GM23248 (cell line): ENCODE data around the gene GABBR1. TPM values are rescaled to one million over a fixed set of nuclear protein-coding genes. Genes with fewer than 3 reads are reported as not detected.
"Not testable (repeated sequence)": the region's sequence is repeated elsewhere in the genome, so short reads cannot be mapped to it uniquely, and the experiment has no call there.

Experiments used
- DNase-seq: peaks from one replicate; pipeline ENCODE4 v3.0.0-alpha.2; 2015
- H2AFZ ChIP-seq: fragments of 200-600 bp; sonication (generic); 2 replicates; pipeline ENCODE4 v1.6.1; 2016; ENCODE audit warnings: antibody characterized with exemption
- H3F3A ChIP-seq: fragments of 200-600 bp; sonication (generic); 2 replicates; pipeline ENCODE4 v1.6.1; 2016; ENCODE audit warnings: mild to moderate bottlenecking, antibody characterized with exemption, mixed run types; ENCODE audit not compliant: insufficient read depth
- H3K27ac ChIP-seq: fragments of 200-600 bp; sonication (generic); 2 replicates; pipeline ENCODE4 v1.5.1; 2016; ENCODE audit warnings: mild to moderate bottlenecking
- H3K27me3 ChIP-seq: fragments of 200-600 bp; sonication (generic); replicated peaks from 2 replicates; pipeline ENCODE4 v1.6.1; 2016; ENCODE audit warnings: mild to moderate bottlenecking; ENCODE audit not compliant: insufficient read depth
- H3K36me3 ChIP-seq: fragments of 200-600 bp; sonication (generic); 2 replicates; pipeline ENCODE4 v1.6.1; 2016; ENCODE audit warnings: low read depth, mild to moderate bottlenecking
- H3K4me1 ChIP-seq: fragments of 200-600 bp; sonication (generic); 2 replicates; pipeline ENCODE4 v1.6.1; 2016; ENCODE audit warnings: mild to moderate bottlenecking; ENCODE audit not compliant: insufficient read depth
- H3K4me2 ChIP-seq: fragments of 200-600 bp; sonication (generic); one replicate; pipeline ENCODE4 v1.6.1; 2016; ENCODE audit warnings: mild to moderate bottlenecking; ENCODE audit not compliant: unreplicated experiment
- H3K4me3 ChIP-seq: fragments of 200-600 bp; sonication (generic); 2 replicates; pipeline ENCODE4 v1.5.1; 2016; ENCODE audit warnings: mild to moderate bottlenecking
- H3K79me2 ChIP-seq: fragments of 200-600 bp; sonication (generic); 2 replicates; pipeline ENCODE4 v1.6.1; 2016; ENCODE audit warnings: mild to moderate bottlenecking; ENCODE audit not compliant: insufficient read depth
- H3K9ac ChIP-seq: fragments of 200-600 bp; sonication (generic); 2 replicates; pipeline ENCODE4 v1.6.1; 2016; ENCODE audit warnings: mild to moderate bottlenecking
- H3K9me2 ChIP-seq: fragments of 200-600 bp; sonication (generic); 2 replicates; pipeline ENCODE4 v1.6.1; 2016; ENCODE audit warnings: mixed run types, mild to moderate bottlenecking, moderate library complexity; ENCODE audit not compliant: insufficient read depth
- H3K9me3 ChIP-seq: fragments of 200-600 bp; sonication (generic); one replicate; pipeline ENCODE4 v1.6.1; 2017; ENCODE audit warnings: low read depth
- H4K20me1 ChIP-seq: fragments of 200-600 bp; sonication (generic); 2 replicates; pipeline ENCODE4 v1.6.0; 2016; ENCODE audit not compliant: insufficient read depth
- EZH2 ChIP-seq: fragments of 200-600 bp; sonication (generic); IDR thresholded peaks from 2 replicates; pipeline ENCODE4 v1.6.1; 2018; ENCODE audit warnings: antibody characterized with exemption, mild to moderate bottlenecking; ENCODE audit not compliant: insufficient read depth, poor library complexity, severe bottlenecking
- EZH2phosphoT487 ChIP-seq: fragments of 200-600 bp; sonication (generic); IDR thresholded peaks from 2 replicates; pipeline ENCODE4 v1.6.1; 2018; ENCODE audit warnings: antibody characterized with exemption, moderate library complexity, mild to moderate bottlenecking, low read depth; ENCODE audit not compliant: insufficient read depth
- WGBS, 2 experiments: methylation state at CpG; one replicate each; pipeline ENCODE4 v1.1.6; 2015 to 2017; ENCODE audit warnings: low lambda C conversion rate in 2 of 2, low coverage in 1 of 2; ENCODE audit errors: missing lambda C conversion rate in 2 of 2; 5-methylcytosine and 5-hydroxymethylcytosine counted together
- in situ Hi-C: fragments of 300-500 bp; cut with MboI; formaldehyde crosslinking; loops from 2 replicates; pipeline ENCODE4 v1.15.0; 2020
- polyA plus RNA-seq: library from polyadenylated mRNA; unstranded; fragments of >200 nt; fragmentation: Nextera tagmentation; extraction: Ambion mirVana; gene quantifications from 2 replicates; pipeline ENCODE4 v1.2.1, GENCODE V29; 2016
- total RNA-seq: library from RNA; depleted of rRNA; stranded (reverse); fragments of >200 nt; shearing (Covaris generic); gene quantifications from 2 replicates; pipeline ENCODE4 v1.2.3, GENCODE V29; 2014

The GABBR1 gene
- total and polyA plus RNA-seq, 2 experiments from 2014 or later, result 5.3 to 6.1 TPM

- Histone ChIP-seq H3K4me1 (no peaks in the 10 kb centered on the region), H3K36me3 (no peaks in the 10 kb centered on the region), H3K79me2 (no peaks in the 10 kb centered on the region), H3K4me2 (no peak overlapping the region), H3K9me2 (no peaks in the 10 kb centered on the region), H2AFZ (no peak overlapping the region), H3K9ac (no peak overlapping the region), H4K20me1 (no peaks in the 10 kb centered on the region), H3K27ac (no peak overlapping the region), H3K4me3 (no peak overlapping the region), H3K27me3 (peaks cover 50% of the 10 kb centered on the region), H3F3A (no peaks in the 10 kb centered on the region), H3K9me3 (no peaks in the 10 kb centered on the region)
- TF ChIP-seq EZH2, result no peak
- TF ChIP-seq EZH2phosphoT487, result no peak
- no peak for DNase-seq
- 50 to 54% methylated on average over 8 of the region's 8 CpGs for WGBS, 2 experiments
- in situ Hi-C loops, result no loop called here
These were observed 33.2 kb upstream of the GABBR1 start for GRCh38 chr6:29665942-29666825.

GRCh38 chr6:29663300-29664042 lies 30.5 kb upstream of the GABBR1 start:
- no peak overlapping the region for H3K27ac ChIP-seq
- no peaks in the 10 kb centered on the region for H3K79me2 ChIP-seq
- no peaks in the 10 kb centered on the region for H3K36me3 ChIP-seq
- no peaks in the 10 kb centered on the region for H3K4me1 ChIP-seq
- H4K20me1 ChIP-seq, result no peaks in the 10 kb centered on the region
- WGBS, 2 experiments, result 16 to 19% methylated on average over 5 of the region's 5 CpGs
- H2AFZ ChIP-seq, result no peak overlapping the region
- no peak overlapping the region for H3K9ac ChIP-seq
- peaks cover 40% of the 10 kb centered on the region for H3K27me3 ChIP-seq
- no peak for DNase-seq
- no peaks in the 10 kb centered on the region for H3F3A ChIP-seq
- H3K9me3 ChIP-seq, result no peaks in the 10 kb centered on the region
- no peak overlapping the region for H3K4me2 ChIP-seq
- no peaks in the 10 kb centered on the region for H3K9me2 ChIP-seq
- in situ Hi-C loops, result no loop called here
- TF ChIP-seq EZH2phosphoT487 (no peak), EZH2 (no peak)
- H3K4me3 ChIP-seq, result no peak overlapping the region

- H3K79me2 ChIP-seq, H3K4me3 ChIP-seq, H3K4me1 ChIP-seq, H3F3A ChIP-seq, H3K9me3 ChIP-seq, H3K4me2 ChIP-seq, in situ Hi-C loops, H3K36me3 ChIP-seq, H3K9me2 ChIP-seq, H3K27ac ChIP-seq, H2AFZ ChIP-seq, H4K20me1 ChIP-seq, H3K9ac ChIP-seq: not testable (repeated sequence)
- peaks cover 32% of the 10 kb centered on the region for H3K27me3 ChIP-seq
- DNase-seq, result peak; percentile 9
- 30 to 32% methylated on average over 14 of the region's 14 CpGs for WGBS, 2 experiments
These were observed 28.6 kb upstream of the GABBR1 start for GRCh38 chr6:29661502-29662141.

- no peaks in the 10 kb centered on the region for H3F3A ChIP-seq
- no peak for DNase-seq
- 79 to 88% methylated on average over 3 of the region's 3 CpGs for WGBS, 2 experiments
- no peaks in the 10 kb centered on the region for H3K9me2 ChIP-seq
- no peaks in the 10 kb centered on the region for H3K79me2 ChIP-seq
- in situ Hi-C loops, result no loop called here
- peaks cover 26% of the 10 kb centered on the region for H3K27me3 ChIP-seq
- H4K20me1 ChIP-seq, result no peaks in the 10 kb centered on the region
- H3K4me1 ChIP-seq, result no peaks in the 10 kb centered on the region
- no peak overlapping the region for H3K9ac ChIP-seq
- H3K36me3 ChIP-seq, result no peaks in the 10 kb centered on the region
- H3K9me3 ChIP-seq, result no peaks in the 10 kb centered on the region
- no peak for TF ChIP-seq EZH2
- TF ChIP-seq EZH2phosphoT487, result no peak
- H3K4me2 ChIP-seq, result no peak overlapping the region
- no peak overlapping the region for H2AFZ ChIP-seq
- H3K4me3 ChIP-seq, result no peak overlapping the region
- H3K27ac ChIP-seq, result no peak overlapping the region
These were observed 28.1 kb upstream of the GABBR1 start for GRCh38 chr6:29661071-29661470.
